Brain microvascular endothelial cell (primary cell): ENCODE measurements around the gene SSRP1.

ENCODE experiments used
- DNase-seq: peaks from one replicate; pipeline ENCODE4 v3.0.0-alpha.2; 2020
- H3K27ac ChIP-seq: fragments of 250-450 bp; sonication (Bioruptor Pico); 2 replicates; pipeline ENCODE4 v1.5.1; 2020; ENCODE audit warnings: mild to moderate bottlenecking, moderate library complexity
- H3K27me3 ChIP-seq: fragments of 250-450 bp; sonication (Bioruptor Pico); replicated peaks from 2 replicates; pipeline ENCODE4 v1.5.1; 2020; ENCODE audit warnings: mild to moderate bottlenecking
- H3K36me3 ChIP-seq: fragments of 250-450 bp; sonication (Bioruptor Pico); replicated peaks from 2 replicates; pipeline ENCODE4 v1.5.1; 2020; ENCODE audit warnings: mild to moderate bottlenecking
- H3K4me3 ChIP-seq: 2 replicates; pipeline ENCODE4 v1.5.1; 2011; ENCODE audit warnings: low read depth, mild to moderate bottlenecking, control low read depth, low read length, moderate library complexity
- CTCF ChIP-seq: IDR thresholded peaks from 2 replicates; pipeline ENCODE4 v1.5.1; 2011; ENCODE audit warnings: low read depth, mild to moderate bottlenecking, moderate library complexity, low read length, control low read depth, inconsistent platforms; ENCODE audit errors: missing control alignments
- in situ Hi-C: cut with HindIII; loops from 2 replicates; pipeline ENCODE4 v1.10.0; 2017; ENCODE audit warnings: low sequenced_read_pairs, low pct_ligation_motif_present

The SSRP1 gene

GRCh38 chr11:57303280-57303989, 32.3 kb downstream of the SSRP1 start:
- TF ChIP-seq CTCF, result peak; percentile 10
- no peak for DNase-seq
- H3K27ac ChIP-seq, result no peak overlapping the region
- H3K36me3 ChIP-seq, result peaks cover 69% of the 10 kb centered on the region
- in situ Hi-C loops, result no loop called here
- no peak overlapping the region for H3K4me3 ChIP-seq
- no peaks in the 10 kb centered on the region for H3K27me3 ChIP-seq

- DNase-seq, result no peak
- TF ChIP-seq CTCF, result no peak
- H3K27me3 ChIP-seq, result no peaks in the 10 kb centered on the region
- peaks cover 72% of the 10 kb centered on the region for H3K36me3 ChIP-seq
- H3K27ac ChIP-seq, result no peak overlapping the region
- H3K4me3 ChIP-seq, result no peak overlapping the region
- in situ Hi-C loops, result no loop called here
Measured at GRCh38 chr11:57302489-57302888, 33.2 kb downstream of the SSRP1 start.

DNA sequence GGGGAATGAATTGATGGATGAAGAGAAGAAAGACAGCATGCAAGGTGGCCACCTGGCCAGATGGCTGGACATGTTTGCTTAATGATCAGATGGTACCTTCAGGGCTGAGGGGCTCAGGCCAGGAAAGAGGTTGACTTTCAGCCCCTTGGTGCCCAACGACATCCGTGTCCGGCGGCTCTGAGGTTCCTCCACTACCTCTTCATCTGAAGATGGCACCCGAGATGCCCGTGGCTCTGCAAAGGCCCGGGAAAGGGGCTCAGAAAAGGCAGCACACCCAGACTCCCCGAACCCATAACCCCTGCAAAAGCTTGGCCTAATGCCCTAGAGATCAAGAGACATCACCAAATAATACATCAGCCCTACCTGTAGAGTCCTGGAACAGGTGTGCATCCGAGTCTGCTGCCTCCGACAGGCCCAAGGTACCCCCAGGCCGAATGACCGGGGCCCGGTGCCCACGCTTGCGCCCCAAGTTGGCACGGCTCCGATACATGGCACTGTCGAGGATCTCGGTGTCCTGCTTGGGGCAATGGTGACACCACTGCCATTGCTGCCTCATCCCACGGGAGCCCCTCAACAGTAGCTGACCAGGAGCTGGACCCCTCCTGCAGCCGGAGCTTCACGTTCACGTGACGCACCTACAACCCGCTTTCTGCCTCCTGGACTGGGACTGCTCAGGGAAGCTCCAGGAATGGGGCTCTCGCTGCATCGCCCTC, 33.8 kb downstream of the SSRP1 start:
- peaks cover 71% of the 10 kb centered on the region for H3K36me3 ChIP-seq
- H3K4me3 ChIP-seq, result no peak overlapping the region
- H3K27me3 ChIP-seq, result no peaks in the 10 kb centered on the region
- H3K27ac ChIP-seq, result no peak overlapping the region
- TF ChIP-seq CTCF, result no peak
- DNase-seq, result no peak
- in situ Hi-C loops, result no loop called here

GRCh38 chr11:57300785-57301184, 34.9 kb downstream of the SSRP1 start:
- peaks cover 77% of the 10 kb centered on the region for H3K36me3 ChIP-seq
- H3K27ac ChIP-seq, result no peak overlapping the region
- no peak for DNase-seq
- no peaks in the 10 kb centered on the region for H3K27me3 ChIP-seq
- in situ Hi-C loops, result no loop called here
- TF ChIP-seq CTCF, result no peak
- no peak overlapping the region for H3K4me3 ChIP-seq

GRCh38 chr11:57299150-57299737, 36.4 kb downstream of the SSRP1 start:
- no peak for DNase-seq
- no peak for TF ChIP-seq CTCF
- Histone ChIP-seq H3K27ac (no peak overlapping the region), H3K27me3 (no peaks in the 10 kb centered on the region), H3K36me3 (peaks cover 71% of the 10 kb centered on the region), H3K4me3 (no peak overlapping the region)
- in situ Hi-C loops, result no loop called here
